Ishikawa (cell line): Measurements from ENCODE around the gene PCAT6.

Experiments
- CEBPB ChIP-seq: IDR thresholded peaks from 2 replicates; pipeline ENCODE4 v1.6.1; 2012
- EP300 ChIP-seq: IDR thresholded peaks from 2 replicates; pipeline ENCODE4 v1.6.1; 2012; ENCODE audit warnings: borderline replicate concordance
- TCF12 ChIP-seq: IDR thresholded peaks from 2 replicates; pipeline ENCODE4 v1.6.1; 2012; ENCODE audit warnings: low read depth
- ZBTB7A ChIP-seq: IDR thresholded peaks from 2 replicates; pipeline ENCODE4 v1.6.1; 2012; ENCODE audit warnings: low read depth
- TF ChIP-seq, protein P1 (sequence below): IDR thresholded peaks from 2 replicates; pipeline ENCODE4 v1.6.1; 2012
- TF ChIP-seq, protein P2 (sequence below): IDR thresholded peaks from 2 replicates; pipeline ENCODE4 v1.6.1; 2012; ENCODE audit warnings: low read depth, mild to moderate bottlenecking

DNA sequence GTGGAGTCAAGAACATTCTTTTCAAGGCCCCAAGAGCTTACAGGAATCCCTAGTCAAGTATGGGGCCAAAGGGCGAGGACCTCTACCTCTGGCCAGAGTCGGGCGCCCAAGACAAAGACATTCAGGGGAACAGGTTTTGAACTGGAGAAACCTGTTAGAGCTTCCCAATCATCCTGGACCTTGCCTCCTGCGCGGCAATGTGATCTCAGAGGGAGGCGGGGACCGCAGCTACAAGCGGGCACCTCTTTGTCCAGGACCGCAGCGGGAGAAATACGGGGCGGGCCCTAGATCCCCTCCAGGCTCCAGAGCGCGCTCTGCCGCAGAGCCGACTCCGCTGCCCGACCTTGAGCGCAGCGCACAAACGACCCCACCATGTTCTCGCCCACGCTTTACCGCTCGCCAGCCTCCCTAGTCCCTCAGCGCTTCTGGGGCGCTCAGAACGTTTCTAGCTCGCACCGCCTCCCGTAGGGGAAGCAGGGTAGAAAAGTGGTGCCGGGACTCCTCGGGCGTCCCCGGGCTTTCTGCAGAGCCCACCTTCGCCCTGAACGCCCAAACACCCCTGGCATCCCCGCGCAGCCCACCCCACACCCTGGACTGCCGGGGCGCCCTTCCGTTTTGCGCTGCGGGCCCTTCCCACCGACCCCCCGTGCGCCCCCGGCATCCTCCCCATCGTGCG is 50.1 kb downstream of the PCAT6 start:
- TF ChIP-seq TCF12 (peak; percentile 20), ZBTB7A (no peak; the same call in 1 of the 2 replicates), CEBPB (0 out of 2 replicates have a peak, but pooled peaks have one; percentile 0), EP300 (peak; percentile 32; the same call in 1 of the 2 replicates)
- TF ChIP-seq, protein P1, sequence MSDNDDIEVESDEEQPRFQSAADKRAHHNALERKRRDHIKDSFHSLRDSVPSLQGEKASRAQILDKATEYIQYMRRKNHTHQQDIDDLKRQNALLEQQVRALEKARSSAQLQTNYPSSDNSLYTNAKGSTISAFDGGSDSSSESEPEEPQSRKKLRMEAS, result peak; percentile 60
- TF ChIP-seq, protein P2, sequence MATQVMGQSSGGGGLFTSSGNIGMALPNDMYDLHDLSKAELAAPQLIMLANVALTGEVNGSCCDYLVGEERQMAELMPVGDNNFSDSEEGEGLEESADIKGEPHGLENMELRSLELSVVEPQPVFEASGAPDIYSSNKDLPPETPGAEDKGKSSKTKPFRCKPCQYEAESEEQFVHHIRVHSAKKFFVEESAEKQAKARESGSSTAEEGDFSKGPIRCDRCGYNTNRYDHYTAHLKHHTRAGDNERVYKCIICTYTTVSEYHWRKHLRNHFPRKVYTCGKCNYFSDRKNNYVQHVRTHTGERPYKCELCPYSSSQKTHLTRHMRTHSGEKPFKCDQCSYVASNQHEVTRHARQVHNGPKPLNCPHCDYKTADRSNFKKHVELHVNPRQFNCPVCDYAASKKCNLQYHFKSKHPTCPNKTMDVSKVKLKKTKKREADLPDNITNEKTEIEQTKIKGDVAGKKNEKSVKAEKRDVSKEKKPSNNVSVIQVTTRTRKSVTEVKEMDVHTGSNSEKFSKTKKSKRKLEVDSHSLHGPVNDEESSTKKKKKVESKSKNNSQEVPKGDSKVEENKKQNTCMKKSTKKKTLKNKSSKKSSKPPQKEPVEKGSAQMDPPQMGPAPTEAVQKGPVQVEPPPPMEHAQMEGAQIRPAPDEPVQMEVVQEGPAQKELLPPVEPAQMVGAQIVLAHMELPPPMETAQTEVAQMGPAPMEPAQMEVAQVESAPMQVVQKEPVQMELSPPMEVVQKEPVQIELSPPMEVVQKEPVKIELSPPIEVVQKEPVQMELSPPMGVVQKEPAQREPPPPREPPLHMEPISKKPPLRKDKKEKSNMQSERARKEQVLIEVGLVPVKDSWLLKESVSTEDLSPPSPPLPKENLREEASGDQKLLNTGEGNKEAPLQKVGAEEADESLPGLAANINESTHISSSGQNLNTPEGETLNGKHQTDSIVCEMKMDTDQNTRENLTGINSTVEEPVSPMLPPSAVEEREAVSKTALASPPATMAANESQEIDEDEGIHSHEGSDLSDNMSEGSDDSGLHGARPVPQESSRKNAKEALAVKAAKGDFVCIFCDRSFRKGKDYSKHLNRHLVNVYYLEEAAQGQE, result no peak
